Lower lobe of right lung (tissue), 2 donors: ENCODE data around the gene CD244. TPM values are rescaled to one million over a fixed set of nuclear protein-coding genes. Genes with fewer than 3 reads are reported as not detected.
"Not testable (repeated sequence)": the region's sequence is repeated elsewhere in the genome, so short reads cannot be mapped to it uniquely, and the experiment has no call there.

Experiments
- ATAC-seq, 2 donors: fragments of 200-7000 bp; cut with Tn5 transposase; one replicate each; pipeline ENCODE4 v1.9.1; 2020 to 2022; ENCODE audit warnings: mild to moderate bottlenecking in 2 of 2, moderate library complexity in 2 of 2
- DNase-seq: peaks from one replicate; pipeline ENCODE4 v3.0.0-alpha.2; 2020
- H3K27ac ChIP-seq: fragments of 200-600 bp; one replicate; pipeline ENCODE4 v1.8.0; 2022
- H3K27me3 ChIP-seq: fragments of 200-600 bp; one replicate; pipeline ENCODE4 v1.8.0; 2022; ENCODE audit warnings: low read depth
- H3K36me3 ChIP-seq: fragments of 200-600 bp; one replicate; pipeline ENCODE4 v1.8.0; 2022; ENCODE audit warnings: mild to moderate bottlenecking
- H3K4me1 ChIP-seq: fragments of 200-600 bp; one replicate; pipeline ENCODE4 v1.8.0; 2022
- H3K4me3 ChIP-seq: fragments of 200-600 bp; one replicate; pipeline ENCODE4 v1.8.0; 2022; ENCODE audit warnings: mild to moderate bottlenecking
- H3K9me3 ChIP-seq: fragments of 200-600 bp; one replicate; pipeline ENCODE4 v1.8.0; 2022
- CTCF ChIP-seq: fragments of 200-600 bp; IDR thresholded peaks from one replicate; pipeline ENCODE4 v1.8.0; 2022; ENCODE audit warnings: antibody characterized with exemption, mild to moderate bottlenecking
- intact Hi-C: fragments of 100-400 bp; cut with DNase I; formaldehyde crosslinking; loops from one replicate; pipeline ENCODE4 v1.11.0; 2022
- total RNA-seq: library from RNA; stranded (reverse); fragmentation: NEBNext Ultra II Directional; extraction: Animal tissue kit (Norgen Biotek cat#: 25700); gene quantifications from one replicate; pipeline ENCODE4 v1.2.1, GENCODE V29; 2021
- donor health status: DM: no; HTN: yes; CAD: no; lungs with severe emphysema.

CD244 gene
- total RNA-seq, 1 donor from 2014 or later, result 4.5 TPM

- H3K9me3 ChIP-seq, result no peaks in the 10 kb centered on the region
- intact Hi-C loops, result no loop called here
- ATAC-seq (no peak), DNase-seq (no peak)
- no peak for TF ChIP-seq CTCF
- no peaks in the 10 kb centered on the region for H3K27me3 ChIP-seq
- H3K4me3 ChIP-seq, result no peak overlapping the region
- H3K4me1 ChIP-seq, result no peaks in the 10 kb centered on the region
- no peaks in the 10 kb centered on the region for H3K36me3 ChIP-seq
- H3K27ac ChIP-seq, result no peak overlapping the region
Observed at GRCh38 chr1:160874935-160875334, 12.2 kb upstream of the CD244 start.

DNA sequence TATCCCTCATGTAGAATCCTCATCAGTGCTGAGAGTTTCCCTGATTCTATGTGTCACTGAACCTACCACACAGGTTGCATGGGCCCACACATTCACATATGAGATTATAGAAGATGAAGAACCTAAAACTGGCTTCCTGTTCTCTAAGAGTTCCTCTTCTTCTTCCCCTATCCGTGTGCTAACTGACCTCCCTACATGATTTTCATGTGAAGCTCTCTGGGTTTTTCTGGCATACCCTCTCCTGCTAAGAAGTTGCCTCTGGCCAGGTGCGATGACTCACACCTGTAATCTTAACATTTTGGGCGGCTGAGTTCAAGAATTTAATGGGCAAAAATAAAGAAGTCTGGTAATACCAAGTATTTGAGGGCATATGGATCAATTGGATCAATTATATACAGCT is 5.5 kb upstream of the CD244 start:
- Histone ChIP-seq H3K27me3 (no peaks in the 10 kb centered on the region), H3K4me1 (no peaks in the 10 kb centered on the region), H3K9me3 (no peaks in the 10 kb centered on the region), H3K27ac (no peak overlapping the region), H3K4me3 (no peak overlapping the region), H3K36me3 (no peaks in the 10 kb centered on the region)
- no peak for DNase-seq
- peak in 1 of 2 donors; percentile 29 for ATAC-seq
- TF ChIP-seq CTCF, result no peak
- intact Hi-C loops, result no loop called here

- H3K36me3 ChIP-seq, H3K4me1 ChIP-seq, H3K27ac ChIP-seq, intact Hi-C loops, DNase-seq, H3K27me3 ChIP-seq, ATAC-seq, H3K4me3 ChIP-seq, H3K9me3 ChIP-seq: not testable (repeated sequence)
Observed at GRCh38 chr1:160867651-160868050, 5.0 kb upstream of the CD244 start.

DNA sequence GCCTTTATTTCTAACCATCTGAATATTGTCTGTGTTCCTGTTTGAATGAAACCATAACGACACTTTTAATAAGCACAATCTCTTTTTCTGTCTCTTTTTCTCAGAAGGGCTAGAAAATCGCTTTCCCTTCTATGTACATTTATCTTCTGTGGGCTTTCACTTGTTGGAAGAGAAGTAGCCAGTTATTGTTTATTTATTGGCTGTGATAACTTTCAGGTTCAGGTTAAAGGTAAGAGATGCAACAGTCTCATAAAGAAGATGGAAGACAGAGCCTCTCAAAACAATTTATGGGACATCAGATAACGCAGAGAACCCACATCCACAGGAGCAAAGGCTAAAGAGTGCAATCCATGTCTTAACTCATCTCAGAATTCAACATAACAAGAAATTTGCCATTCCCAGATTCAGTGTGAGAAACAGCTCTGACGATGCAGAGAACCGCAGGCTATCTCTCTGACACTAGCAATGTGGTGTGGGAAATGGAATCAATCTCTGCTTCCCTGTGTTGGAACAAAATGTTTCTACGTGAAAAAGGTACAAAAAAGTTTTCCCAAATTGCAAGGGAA is 4.1 kb upstream of the CD244 start:
- Histone ChIP-seq H3K27ac (no peak overlapping the region), H3K4me3 (no peak overlapping the region), H3K36me3 (no peaks in the 10 kb centered on the region), H3K4me1 (no peaks in the 10 kb centered on the region), H3K9me3 (no peaks in the 10 kb centered on the region), H3K27me3 (no peaks in the 10 kb centered on the region)
- no peak for TF ChIP-seq CTCF
- intact Hi-C loops, result no loop called here
- DNase-seq (no peak), ATAC-seq (no peak)

DNA sequence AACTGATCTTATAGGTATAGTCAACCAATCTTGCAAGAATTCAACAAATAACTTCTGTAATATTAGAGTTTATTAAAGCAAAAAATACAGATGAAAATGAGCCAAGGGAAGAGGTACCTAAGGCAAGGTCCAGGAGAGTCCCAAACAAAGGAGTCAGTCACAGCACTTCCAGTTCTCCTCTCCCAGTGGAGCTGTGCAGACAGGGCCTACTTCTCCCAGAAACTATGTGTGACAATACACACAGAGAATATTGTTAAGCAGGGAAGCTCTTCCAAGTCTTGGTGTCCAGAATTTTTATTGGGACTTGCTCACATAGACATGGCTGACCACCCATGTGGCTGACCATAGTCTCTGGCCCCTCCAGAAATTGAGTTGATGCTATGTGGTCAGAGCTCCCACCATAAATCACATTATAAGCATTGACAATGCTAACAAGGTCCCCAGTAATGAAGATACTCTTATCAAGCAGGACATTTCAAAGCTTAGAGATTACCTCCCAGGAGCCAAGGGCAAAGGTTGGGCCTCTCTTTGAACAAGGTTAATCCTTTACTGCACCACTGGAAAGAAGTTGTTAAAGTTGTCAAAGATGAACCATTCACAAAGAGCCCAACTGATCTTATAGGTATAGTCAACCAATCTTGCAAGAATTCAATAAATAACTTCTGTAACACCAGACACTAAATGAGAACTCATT is 3.5 kb upstream of the CD244 start:
- Histone ChIP-seq H3K36me3 (no peaks in the 10 kb centered on the region), H3K4me1 (peaks cover 3% of the 10 kb centered on the region), H3K4me3 (no peak overlapping the region), H3K9me3 (no peaks in the 10 kb centered on the region), H3K27me3 (no peaks in the 10 kb centered on the region), H3K27ac (no peak overlapping the region)
- DNase-seq, result no peak
- no peak for ATAC-seq
- TF ChIP-seq CTCF, result no peak
- intact Hi-C loops, result no loop called here

- Histone ChIP-seq H3K4me1 (peaks cover 11% of the 10 kb centered on the region), H3K9me3 (no peaks in the 10 kb centered on the region), H3K27me3 (no peaks in the 10 kb centered on the region), H3K27ac (no peak overlapping the region), H3K36me3 (no peaks in the 10 kb centered on the region), H3K4me3 (no peak overlapping the region)
- TF ChIP-seq CTCF, result no peak
- no peak for ATAC-seq
- intact Hi-C loops, result no loop called here
- DNase-seq, result no peak
Observed at GRCh38 chr1:160865337-160865736, 2.6 kb upstream of the CD244 start.
